Stimulated activated CD4-positive, alpha-beta T cell treated with anti-CD3 and anti-CD28 coated beads, TNF-alpha, amount 100 ng/mL, for 1 hour (primary cell): ENCODE data around the gene IFITM5.
"Not testable (repeated sequence)": the region's sequence is repeated elsewhere in the genome, so short reads cannot be mapped to it uniquely, and the experiment has no call there.

Experiments used
- DNase-seq, 3 donors: peaks; one replicate each; pipeline ENCODE4 v3.0.0-alpha.2; 2020; ENCODE audit warnings: low read depth in 3 of 3, low spot score in 1 of 3

Gene IFITM5

DNA sequence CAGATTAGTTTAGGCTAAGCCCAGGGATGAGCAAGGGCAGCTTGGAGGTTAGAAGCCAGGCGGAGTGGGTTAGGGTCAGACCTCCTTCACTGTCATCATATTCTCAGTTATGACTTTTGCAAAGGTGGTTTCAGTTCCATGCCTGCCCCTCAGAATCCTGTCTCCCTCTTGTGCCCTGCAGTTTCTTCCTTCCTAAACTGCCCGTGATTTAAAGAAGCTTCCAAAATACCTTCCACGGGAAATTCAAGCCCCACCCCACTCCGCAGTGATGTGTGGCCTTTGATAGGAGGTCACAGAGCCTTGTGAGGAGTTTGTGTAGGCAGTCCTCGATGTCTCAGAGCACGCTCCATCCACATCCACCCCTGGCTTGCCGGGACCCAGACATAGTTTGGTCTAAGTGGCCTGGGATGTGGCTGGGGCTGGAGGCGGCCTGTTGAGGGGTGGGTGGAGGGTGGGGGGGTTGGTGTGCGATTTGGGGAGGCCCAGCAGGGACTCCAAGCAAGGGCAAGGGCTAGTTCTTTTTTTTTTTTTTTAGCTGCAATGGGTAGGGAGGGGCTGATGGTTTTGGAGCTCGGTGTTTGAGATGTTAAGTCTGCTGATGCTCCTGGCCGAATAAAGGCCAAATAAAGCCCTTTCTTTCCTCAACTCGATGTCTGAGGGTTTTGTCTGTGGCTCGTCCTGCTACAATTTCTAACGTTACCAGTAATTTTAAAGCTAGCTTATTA is 12.9 kb upstream of the IFITM5 start:
- no peak for DNase-seq

DNA sequence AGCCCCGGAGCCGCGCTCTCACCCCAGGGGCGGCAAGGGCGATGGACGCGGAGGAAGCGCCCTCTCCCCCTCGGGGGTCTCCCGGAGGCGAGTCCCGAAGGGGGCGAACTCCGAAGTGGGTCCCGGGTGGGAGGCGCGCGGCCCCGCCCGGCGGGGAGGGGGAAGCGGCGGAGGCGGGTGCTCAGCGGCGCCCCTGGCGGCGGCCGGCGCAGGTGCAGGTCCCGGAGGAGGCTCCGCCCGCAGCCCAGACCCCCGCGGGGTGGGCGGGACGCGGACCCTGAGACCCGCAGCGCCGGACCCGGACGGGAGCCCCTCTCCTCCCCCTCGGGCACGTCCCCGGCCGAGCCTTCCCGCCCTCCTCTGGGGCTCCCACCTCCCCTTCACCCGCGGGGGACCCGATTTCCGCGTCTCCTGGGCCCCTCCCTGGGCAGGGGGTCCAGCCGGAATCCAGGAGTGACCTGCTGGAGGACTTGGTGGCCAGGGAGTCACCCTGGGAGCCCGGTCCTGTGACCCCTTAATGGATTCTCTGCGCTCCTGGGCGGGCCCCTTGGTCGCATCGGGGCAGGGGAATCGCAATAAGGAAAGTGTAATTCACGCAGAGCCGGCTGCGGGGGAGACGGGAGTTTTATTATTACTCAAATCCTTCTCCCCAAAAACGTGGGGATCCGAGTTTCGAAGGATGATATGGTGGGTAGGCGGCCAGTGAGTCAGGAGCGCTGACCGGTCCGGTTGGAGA is 11.9 kb upstream of the IFITM5 start:
- DNase-seq = not testable (repeated sequence)

DNA sequence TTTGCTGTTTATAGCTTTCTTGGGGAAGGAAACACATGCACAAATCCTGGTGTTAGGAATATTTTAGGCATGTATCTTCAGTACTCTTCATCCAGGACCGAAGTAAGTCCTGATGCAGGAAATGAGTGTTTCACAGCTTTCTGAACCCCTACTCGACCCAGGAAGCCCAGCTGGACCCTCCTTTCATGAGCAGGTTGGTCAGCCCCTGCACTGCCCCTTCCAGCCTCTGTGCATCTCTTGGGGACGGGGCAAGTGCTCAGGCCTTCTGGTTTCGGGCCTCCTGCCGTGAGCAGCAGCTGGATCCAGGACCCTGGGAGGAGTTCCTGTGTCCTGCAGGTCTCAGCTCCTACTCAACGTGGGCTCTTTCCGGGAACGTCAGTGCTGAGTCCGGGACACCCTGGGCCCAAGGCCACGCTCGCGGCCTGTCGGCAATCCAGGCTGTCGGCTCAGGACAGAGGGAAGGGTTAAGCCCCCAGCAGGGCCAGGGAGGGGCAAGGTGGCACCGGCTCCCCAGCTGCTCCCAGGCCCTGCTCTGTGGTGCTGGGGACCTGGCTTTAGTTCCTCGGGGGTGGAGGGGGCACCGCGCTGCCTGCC is 10.8 kb upstream of the IFITM5 start:
- not testable (repeated sequence) for DNase-seq

DNA sequence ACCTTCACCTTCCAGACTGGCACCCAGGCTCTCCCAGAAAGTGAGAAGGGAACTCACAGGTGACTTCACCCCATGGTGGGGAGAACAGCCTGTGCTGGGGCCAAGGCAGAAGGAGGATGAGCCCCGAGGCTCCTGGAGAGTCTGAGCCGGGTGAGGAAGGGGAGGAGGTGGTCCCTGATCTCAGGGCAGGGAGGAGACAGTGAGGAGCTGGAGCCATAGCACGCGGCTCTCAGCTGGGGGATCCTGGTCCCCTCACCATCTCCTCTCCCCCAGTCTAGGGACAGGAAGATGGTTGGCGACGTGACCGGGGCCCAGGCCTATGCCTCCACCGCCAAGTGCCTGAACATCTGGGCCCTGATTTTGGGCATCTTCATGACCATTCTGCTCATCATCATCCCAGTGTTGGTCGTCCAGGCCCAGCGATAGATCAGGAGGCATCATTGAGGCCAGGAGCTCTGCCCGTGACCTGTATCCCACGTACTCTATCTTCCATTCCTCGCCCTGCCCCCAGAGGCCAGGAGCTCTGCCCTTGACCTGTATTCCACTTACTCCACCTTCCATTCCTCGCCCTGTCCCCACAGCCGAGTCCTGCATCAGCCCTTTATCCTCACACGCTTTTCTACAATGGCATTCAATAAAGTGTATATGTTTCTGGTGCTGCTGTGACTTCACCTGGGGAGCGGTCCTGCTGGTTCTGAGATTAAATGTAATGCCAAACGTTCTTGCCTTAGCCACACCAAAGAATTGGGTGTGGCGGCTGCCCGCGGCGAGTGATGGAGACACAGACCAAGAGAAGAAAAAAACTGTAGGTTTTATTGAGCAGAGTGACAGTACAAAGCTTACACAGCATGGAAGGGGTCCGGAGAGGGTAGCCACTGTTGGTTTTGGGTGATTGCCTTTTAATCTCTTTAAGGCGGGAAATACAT is 9.7 kb upstream of the IFITM5 start:
- not testable (repeated sequence) for DNase-seq

DNA sequence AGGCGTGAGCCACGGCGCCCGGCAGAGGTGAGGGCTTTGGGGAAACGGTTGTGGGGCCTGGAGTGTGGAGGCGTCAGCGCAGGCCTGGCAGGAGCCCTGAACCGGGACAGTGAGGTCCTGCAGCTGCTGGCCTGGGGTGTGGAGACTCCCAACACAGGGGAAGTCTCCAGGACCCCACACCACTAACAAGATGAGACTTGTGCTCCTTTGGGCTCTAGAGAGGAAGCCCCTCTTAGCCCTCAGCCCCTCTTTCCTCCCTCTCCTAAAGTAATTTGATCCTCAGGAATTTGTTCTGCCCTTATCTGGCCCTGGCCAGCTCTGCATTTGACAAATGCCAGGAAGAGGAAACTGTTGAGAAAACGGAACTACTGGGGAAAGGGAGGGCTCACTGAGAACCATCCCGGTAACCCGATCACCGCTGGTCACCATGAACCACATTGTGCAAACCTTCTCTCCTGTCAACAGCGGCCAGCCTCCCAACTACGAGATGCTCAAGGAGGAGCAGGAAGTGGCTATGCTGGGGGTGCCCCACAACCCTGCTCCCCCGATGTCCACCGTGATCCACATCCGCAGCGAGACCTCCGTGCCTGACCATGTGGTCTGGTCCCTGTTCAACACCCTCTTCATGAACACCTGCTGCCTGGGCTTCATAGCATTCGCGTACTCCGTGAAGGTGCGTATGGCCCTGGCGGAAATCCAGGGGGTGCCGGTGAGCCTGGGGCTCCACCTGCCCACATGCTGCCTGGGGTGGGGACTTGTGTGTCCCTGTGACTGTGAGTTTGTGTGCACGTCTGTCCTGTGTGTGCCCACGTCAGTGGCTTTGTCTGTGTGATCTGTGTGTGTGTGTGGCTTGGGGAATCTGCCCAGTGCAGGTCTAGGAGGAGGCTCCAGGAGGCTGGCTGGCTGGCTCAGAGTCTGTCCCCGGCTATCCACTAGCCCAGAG is 8.7 kb upstream of the IFITM5 start, which contains the start of gene IFITM2:
IFITM2 (plus strand) TSS at position 51 of the 943 bp plus-strand sequence; CDS start at position 428, 377 bp downstream.
- not testable (repeated sequence) for DNase-seq

DNA sequence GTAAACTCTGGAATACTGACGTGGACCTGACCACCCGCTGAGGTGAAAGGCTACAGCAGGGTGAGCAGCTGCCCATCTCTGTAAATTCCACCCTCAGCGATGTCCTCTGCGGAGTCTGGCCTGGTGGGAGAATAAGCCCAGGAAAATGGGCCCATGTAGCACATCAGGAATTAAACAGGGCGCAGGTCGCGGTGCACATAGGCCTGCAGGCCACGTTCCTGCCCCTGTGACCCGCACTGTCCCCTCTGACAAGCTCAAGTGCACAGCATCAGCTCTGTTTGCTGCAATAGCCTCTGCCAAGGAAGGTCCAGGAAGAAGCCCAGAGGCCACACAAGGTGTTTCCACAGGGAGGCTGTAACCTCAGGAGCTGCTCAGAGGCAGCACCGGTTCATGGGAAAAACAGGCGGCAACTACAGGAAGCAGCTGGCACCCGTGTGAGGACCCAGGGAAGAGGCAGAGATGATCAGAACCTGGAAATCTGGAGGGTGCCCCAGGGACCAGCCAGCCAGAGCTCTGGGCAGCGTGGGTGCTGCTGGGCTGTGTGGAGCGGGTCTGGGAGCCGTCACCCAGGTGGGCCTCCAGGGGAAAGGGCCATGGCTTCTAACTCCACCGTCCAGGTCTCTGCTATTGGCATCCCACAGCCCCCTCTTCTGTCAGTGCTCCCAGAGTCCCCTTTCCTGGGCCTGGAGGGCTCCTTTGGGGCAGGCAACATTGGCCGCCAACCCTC is 7.5 kb upstream of the IFITM5 start:
- DNase-seq = no peak

DNA sequence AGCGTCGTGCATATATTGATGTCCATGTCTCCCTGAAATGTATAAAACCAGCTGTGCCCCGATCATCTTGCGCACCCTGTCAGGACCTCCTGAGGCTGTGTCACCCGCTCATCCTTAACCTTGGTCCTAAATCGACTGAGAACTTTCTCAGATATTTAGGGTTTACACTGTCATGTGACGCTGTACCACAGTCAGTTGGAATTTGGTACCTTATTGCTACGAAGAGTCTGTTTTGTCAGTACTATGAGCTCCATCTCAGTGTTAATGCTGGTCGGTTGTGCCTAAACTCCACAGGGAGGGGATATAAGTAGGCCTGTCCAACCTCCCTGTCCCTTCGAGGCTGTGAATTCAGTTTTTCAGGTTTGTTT is 6.5 kb upstream of the IFITM5 start:
- DNase-seq = no peak

DNA sequence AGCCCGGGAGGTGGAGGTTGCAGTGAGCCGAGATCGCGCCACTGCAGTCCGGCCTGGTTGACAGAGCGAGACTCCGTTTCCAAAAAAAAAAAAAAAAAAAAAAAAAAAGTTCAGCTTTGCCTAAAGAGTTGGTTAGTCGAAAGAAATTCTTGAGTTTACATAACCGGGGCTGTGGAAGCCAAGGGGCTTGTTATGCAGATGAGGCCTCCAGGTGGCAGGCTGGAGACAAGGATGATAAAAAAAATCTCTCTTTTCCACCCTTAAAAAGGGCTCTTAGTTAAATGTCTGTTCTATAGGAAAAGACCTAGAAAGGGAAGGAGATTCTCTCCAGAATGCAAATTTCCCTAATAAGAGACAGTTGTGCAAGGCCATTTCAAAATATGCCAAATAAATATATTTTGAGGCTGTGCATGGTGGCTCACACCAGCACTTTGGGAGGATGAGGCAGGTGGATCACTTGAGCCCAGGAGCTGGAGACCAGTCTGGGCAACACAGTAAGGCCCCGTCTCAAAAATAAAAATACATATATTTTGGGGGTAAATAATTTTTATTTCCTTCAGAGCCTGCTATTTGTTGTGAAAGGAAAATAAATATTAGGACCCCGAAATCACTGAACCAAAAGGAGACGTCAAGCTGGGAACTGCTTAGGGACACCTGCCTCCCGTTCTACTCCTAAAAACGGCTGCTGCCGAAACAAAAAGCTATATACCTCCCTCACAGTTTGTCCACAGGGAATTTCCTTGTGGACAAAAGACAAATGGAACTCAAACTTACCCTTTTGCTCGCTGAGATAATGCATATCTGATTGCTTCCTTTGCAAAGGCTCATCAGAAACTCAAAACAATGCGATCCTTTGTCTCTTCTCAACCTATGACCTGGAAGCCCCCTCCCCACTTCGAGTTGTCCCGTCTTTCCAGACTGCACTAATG is 5.9 kb upstream of the IFITM5 start:
- no peak for DNase-seq

DNA sequence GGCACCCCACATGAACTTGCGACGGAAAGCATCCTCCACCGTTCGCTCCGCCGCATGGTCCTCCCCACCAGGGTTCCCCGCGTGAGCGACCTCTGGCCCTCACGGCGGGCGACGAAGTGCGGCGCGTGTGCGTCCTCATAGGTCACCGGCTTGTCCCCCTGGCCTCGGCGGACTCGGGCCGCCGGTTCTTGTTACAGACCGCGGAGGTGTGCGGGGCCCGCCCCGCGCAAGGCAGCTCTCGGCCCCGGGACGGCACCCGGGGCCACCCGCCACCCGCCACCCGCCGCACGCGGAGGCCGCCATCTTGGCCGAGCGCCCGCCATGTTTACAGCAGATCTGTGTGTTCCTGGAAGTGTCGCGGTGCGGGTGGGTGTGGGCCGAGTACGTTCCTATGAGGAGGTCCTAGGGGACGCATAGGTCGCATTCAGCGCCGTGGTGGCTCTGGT is 4.8 kb upstream of the IFITM5 start:
- DNase-seq = no peak

DNA sequence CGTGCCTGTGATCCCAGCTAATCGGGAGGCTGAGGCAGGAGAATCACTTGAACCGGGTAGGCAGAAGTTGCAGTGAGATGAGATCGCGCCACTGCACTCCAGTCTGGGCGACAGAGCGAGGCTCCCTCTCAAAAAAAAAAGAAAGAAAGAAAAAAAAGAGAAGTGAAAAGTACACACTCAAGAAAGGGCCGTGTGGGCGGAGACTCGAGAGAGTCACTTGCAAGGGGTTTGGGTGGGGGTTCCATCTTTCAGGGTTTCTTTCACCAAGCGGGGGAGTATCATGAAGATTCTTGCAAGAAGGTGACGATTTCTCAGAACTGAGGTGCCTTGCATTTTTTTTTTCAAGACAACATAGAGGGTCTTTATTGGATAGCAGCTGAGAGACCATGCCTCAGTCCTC is 4.0 kb upstream of the IFITM5 start:
- DNase-seq = no peak

DNA sequence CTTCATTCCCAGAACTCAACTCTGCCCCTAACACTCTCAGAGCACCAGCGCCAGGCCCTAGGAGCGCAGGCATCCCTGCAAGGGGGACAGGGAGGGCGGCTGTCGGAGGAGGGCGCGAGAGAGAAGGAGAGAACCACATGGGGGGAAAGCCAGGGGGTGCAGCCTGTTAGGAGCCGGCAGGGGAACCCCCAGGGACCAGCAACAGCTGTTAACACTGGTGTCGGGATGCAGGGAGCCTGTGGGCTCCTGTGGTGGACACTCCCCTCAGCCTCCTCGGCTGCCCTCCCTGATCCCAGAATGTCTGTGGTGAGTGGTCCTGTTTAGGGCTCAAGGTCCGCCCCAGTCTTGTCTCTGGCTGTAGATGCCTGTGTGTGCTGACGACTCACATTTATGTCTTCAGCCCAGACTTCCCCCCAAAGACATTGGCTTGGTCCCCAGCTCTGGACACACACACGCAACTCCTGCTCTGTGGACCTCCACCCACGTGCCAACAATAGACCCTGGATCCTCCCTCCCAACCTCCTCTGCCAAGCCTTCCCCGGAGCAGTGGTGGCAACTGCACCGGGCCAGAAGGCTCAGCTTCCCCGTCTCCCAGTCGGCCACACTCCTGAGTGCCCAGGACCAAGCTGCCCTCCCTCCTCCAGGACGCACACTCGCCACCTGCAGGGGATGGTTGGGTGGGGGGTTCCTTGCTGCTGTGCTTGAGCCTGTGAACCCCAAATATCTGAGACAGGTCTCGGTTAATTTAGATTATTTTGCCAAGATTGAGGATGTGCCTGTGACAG is 817 bp upstream of the IFITM5 start:
- no peak for DNase-seq

DNA sequence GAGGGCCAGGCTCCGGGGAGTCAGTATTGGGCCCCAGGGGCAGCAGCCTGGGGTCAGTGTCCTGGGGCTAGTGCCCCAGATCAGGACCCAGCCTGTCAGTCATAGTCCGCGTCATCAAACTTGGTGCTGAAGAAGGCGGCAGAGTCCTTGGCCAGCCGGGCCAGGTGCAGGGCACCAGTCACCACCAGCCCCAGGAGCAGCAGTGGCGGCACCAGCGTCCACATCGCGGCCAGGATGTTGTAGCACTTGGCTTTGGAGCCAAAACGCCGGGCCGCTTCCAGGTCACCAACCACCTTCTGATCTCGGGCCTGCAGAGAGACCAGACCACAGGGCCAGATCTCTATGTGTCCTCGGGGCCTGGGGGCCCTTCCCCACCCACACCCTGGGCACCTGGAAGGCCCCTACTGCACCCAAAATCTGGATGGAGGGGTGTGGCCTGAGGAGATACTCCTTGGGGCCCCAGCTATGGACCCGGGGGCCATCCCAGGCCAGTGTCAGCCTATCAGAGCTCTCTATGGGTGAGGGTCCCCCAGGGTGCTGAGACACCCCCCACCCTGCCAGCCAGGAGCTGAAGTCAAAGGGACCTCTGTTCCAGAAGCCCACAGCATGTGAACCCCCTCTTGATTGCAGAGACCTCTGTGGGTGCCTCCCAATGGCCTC is 790 bp downstream of the IFITM5 start:
- DNase-seq = no peak

DNA sequence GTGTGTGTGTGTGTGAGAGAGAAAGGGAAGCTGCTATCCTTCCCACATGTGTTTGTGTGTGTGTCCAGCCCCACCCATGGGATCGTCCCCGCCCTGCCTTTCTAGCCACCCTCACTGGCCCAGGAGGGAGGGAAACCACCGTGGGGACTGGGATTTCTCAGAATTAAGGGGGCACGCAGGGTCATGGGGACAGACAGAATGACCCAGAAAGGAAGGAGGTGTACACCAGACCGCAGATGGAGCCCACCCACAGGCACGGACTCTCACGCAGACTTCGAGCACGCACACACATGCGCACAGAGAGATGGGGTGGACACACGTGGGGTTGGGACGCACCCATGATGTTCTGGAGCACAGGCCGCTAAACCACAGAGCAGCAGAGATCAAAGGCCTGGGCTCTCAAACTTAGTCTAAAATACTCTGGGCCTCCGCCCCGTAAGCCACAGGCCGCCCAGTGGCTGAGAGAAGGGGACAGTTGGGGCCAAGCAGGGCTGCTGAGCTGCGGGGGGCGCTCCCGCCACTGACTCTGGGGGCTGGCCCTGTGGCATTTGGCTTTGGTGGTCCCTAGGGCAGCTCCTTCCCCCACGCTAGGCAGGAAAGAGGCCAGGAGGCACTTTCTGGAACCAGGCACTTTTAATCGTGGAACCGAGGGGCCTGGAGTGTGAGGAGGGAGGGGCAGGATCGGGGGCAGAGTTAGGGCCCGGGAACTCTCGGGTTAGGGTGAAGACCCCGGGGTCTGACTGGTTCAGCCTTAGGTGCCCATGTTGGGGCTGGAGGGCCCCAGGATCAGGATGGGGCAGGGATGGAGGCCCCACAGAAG is 1.5 kb downstream of the IFITM5 start:
- no peak for DNase-seq

DNA sequence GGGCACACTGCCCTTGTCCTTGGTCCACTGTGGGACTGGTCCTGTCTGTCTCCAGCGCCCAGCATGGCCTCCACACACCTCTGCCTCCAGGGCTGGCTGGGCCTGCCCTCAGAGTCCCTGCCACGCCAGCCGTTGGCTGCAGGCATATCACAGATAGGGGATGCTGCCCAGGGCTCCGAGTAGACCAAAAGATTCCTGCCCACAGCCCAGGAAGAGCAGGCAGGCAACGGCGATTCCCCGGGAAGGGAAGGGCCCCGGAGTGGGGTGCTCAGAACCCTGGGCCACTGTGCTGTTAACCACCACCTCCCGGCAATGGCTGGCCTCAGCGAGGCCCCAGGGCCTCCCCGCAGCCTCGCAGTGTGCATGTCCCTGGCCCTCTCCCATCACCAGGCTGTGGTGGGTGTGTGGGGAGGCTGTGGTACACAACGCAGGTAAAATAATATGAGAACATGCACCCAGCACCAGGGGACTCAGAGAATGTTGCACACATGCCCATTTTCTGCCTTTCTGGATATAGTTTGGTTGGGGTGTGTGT is 2.2 kb downstream of the IFITM5 start:
- no peak for DNase-seq

DNA sequence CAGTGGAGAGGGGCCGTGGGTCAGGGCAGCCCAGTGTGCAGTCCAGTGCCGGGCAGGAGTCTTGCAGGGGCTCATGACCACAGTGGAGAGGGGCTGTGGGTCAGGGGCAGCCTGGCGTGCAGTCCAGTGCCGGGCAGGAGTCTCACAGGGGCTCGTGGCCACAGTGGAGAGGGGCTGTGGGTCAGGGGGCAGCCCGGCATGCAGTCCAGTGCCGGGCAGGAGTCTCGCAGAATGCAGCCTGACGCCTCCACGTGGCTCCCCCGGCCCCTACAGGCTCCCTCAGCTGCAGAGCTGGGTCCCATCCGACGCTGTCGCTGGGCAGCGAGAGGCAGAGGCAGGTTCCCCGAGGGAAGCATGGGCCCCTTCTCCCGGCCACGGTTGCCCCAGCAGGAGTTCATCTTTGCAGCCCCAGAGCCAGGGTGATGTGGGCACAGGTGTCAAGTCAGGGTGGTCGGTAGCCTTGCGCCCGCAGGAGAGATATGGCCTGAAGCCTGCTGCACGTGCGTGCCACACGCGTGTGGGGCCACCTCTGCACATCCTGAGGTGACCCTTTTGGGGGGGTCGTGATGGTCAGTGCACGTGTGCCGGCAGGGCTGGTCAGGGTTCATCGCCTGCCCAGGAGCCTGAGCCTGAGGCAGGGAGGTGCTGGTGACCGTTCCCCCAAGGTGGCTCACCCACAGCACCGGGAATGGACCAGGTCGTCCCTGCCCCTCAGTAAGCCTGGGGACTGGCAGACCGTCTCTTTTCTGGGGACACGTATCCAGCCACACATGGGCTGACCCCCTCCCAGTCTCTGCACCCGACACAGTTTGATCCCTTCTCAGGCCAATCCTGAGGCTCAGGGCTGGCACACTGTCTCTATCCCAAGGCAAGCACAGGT is 2.9 kb downstream of the IFITM5 start:
- no peak for DNase-seq
